ENCODE measurements around the gene POC1A.

- TF ChIP-seq, protein P1, sequence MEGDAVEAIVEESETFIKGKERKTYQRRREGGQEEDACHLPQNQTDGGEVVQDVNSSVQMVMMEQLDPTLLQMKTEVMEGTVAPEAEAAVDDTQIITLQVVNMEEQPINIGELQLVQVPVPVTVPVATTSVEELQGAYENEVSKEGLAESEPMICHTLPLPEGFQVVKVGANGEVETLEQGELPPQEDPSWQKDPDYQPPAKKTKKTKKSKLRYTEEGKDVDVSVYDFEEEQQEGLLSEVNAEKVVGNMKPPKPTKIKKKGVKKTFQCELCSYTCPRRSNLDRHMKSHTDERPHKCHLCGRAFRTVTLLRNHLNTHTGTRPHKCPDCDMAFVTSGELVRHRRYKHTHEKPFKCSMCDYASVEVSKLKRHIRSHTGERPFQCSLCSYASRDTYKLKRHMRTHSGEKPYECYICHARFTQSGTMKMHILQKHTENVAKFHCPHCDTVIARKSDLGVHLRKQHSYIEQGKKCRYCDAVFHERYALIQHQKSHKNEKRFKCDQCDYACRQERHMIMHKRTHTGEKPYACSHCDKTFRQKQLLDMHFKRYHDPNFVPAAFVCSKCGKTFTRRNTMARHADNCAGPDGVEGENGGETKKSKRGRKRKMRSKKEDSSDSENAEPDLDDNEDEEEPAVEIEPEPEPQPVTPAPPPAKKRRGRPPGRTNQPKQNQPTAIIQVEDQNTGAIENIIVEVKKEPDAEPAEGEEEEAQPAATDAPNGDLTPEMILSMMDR (conservative IDR thresholded peaks at IDR 0.05) = no peak
- TF ChIP-seq ZFX (IDR thresholded peaks at IDR 0.05) = no peak
Measured at GRCh38 chr3:52185311-52185710, 31.1 kb upstream of the POC1A start.

Data from C4-2B (cell line).